H1 (cell line): ENCODE data around the gene MED29. TPM values are rescaled to one million over a fixed set of nuclear protein-coding genes. Genes with fewer than 3 reads are reported as not detected.

Experiments used
- CTCF ChIA-PET: fragments of 300-600 bp; sonication (Branson Sonifier 250); formaldehyde crosslinking; loops from one replicate; lab custom pipeline; 2021; ENCODE audit not compliant: partially characterized antibody; lab: Charles Lee
- POLR2A ChIA-PET: fragments of 300-600 bp; sonication (Branson Sonifier 250); formaldehyde crosslinking; loops from one replicate; lab custom pipeline; 2021; ENCODE audit warnings: inconsistent platforms; ENCODE audit not compliant: partially characterized antibody; lab: Charles Lee
- DNase-seq, 2 experiments: peaks; one replicate each; pipeline versions ENCODE4 v3.0.0 to v3.0.0-alpha.2; 2010 to 2022; ENCODE audit warnings: low spot score in 2 of 2, low read depth in 1 of 2, mixed read lengths in 1 of 2
- FAIRE-seq: peaks from 2 replicates; lab custom pipeline; 2011; peaks lifted over from hg19 to GRCh38; lab: Jason Lieb, UNC
- H2AFZ ChIP-seq: 2 replicates; pipeline ENCODE4 v1.8.1; 2012; ENCODE audit warnings: low read length, inconsistent platforms
- H2AK5ac ChIP-seq: 2 replicates; pipeline ENCODE4 v1.6.1; 2013; ENCODE audit warnings: low read depth, low read length
- H2BK120ac ChIP-seq: replicated peaks from 2 replicates; pipeline ENCODE3; 2013; ENCODE audit warnings: low read depth, low read length, inconsistent platforms
- H2BK12ac ChIP-seq: 2 replicates; pipeline ENCODE4 v1.6.1; 2013; ENCODE audit warnings: low read depth, low read length
- H2BK15ac ChIP-seq: 2 replicates; pipeline ENCODE4 v1.6.1; 2013; ENCODE audit warnings: low read length
- H2BK20ac ChIP-seq: 2 replicates; pipeline ENCODE4 v1.6.1; 2013; ENCODE audit warnings: low read length
- H2BK5ac ChIP-seq: 2 replicates; pipeline ENCODE4 v1.6.1; 2013; ENCODE audit warnings: low read depth, low read length
- H3K14ac ChIP-seq: 2 replicates; pipeline ENCODE4 v1.6.1; 2013; ENCODE audit warnings: inconsistent platforms; ENCODE audit not compliant: insufficient read length
- H3K18ac ChIP-seq: 2 replicates; pipeline ENCODE4 v1.6.1; 2013; ENCODE audit warnings: low read length; ENCODE audit errors: extremely low read depth
- H3K23ac ChIP-seq: 2 replicates; pipeline ENCODE4 v1.6.1; 2013; ENCODE audit warnings: inconsistent platforms; ENCODE audit not compliant: insufficient read length
- H3K23me2 ChIP-seq: 2 replicates; pipeline ENCODE4 v1.6.1; 2013; ENCODE audit warnings: low read depth, low read length
- H3K27ac ChIP-seq: 2 replicates; pipeline ENCODE4 v1.6.1; 2011; ENCODE audit warnings: low read depth, low read length, inconsistent platforms
- H3K27me3 ChIP-seq, 4 experiments: replicated peaks in 1 of 4; 1 replicate in 1 of 4; 2 replicates in 3 of 4; pipeline versions ENCODE4 v1.6.1 to v1.8.1; 2011 to 2013; ENCODE audit warnings: low read length in 3 of 4, mild to moderate bottlenecking in 3 of 4, inconsistent platforms in 2 of 4, mixed read lengths in 2 of 4, moderate library complexity in 1 of 4; ENCODE audit not compliant: control insufficient read depth in 3 of 4, insufficient read depth in 3 of 4; ENCODE audit errors: extremely low read depth in 1 of 4
- H3K36me3 ChIP-seq, 4 experiments: 2 replicates each; pipeline versions ENCODE4 v1.6.1 to v1.8.1; 2011 to 2013; ENCODE audit warnings: mild to moderate bottlenecking in 4 of 4, low read length in 3 of 4, moderate library complexity in 2 of 4, control low read depth in 1 of 4, inconsistent platforms in 1 of 4; ENCODE audit not compliant: insufficient read depth in 4 of 4, control insufficient read depth in 2 of 4
- H3K4ac ChIP-seq: replicated peaks from 2 replicates; pipeline ENCODE3; 2013; ENCODE audit warnings: low read length, low read depth, mixed read lengths, inconsistent platforms; ENCODE audit not compliant: insufficient read length
- H3K4me1 ChIP-seq, 4 experiments: replicated peaks in 1 of 4; 1 replicate in 1 of 4; 2 replicates in 3 of 4; pipeline versions ENCODE4 v1.6.1 to v1.8.1; 2011 to 2013; ENCODE audit warnings: low read length in 3 of 4, inconsistent platforms in 2 of 4, mixed read lengths in 1 of 4; ENCODE audit not compliant: insufficient read depth in 4 of 4, control insufficient read depth in 3 of 4
- H3K4me2 ChIP-seq, 2 experiments: 2 replicates each; pipeline versions ENCODE4 v1.6.1 to v1.8.1; 2011 to 2013; ENCODE audit warnings: low read depth in 2 of 2, low read length in 2 of 2, control low read depth in 1 of 2, inconsistent platforms in 1 of 2, mild to moderate bottlenecking in 1 of 2; ENCODE audit not compliant: insufficient read depth in 1 of 2
- H3K4me3 ChIP-seq, 4 experiments: fragments of 200-600, 300-600 bp in 1 of 4; sonication (generic), shearing (Covaris generic), sonication (Bioruptor Twin) in 1 of 4; 2 replicates each; pipeline versions ENCODE4 v1.5.1 to v1.8.1; 2011 to 2016; ENCODE audit warnings: low read length in 4 of 4, low read depth in 3 of 4, control low read depth in 2 of 4, inconsistent platforms in 2 of 4, mild to moderate bottlenecking in 2 of 4, mixed read lengths in 1 of 4, moderate library complexity in 1 of 4; ENCODE audit not compliant: insufficient read depth in 2 of 4; ENCODE audit errors: extremely low read depth in 1 of 4
- H3K56ac ChIP-seq: replicated peaks from 2 replicates; pipeline ENCODE3; 2013; ENCODE audit warnings: low read depth, mild to moderate bottlenecking, mixed read lengths, low read length, inconsistent platforms; ENCODE audit not compliant: insufficient read length
- H3K79me1 ChIP-seq: 2 replicates; pipeline ENCODE4 v1.6.1; 2013; ENCODE audit warnings: low read depth, low read length, control low read depth
- H3K79me2 ChIP-seq, 2 experiments: 2 replicates each; pipeline versions ENCODE4 v1.6.1 to v1.8.1; 2012 to 2013; ENCODE audit warnings: low read length in 2 of 2, mild to moderate bottlenecking in 2 of 2, inconsistent platforms in 1 of 2; ENCODE audit not compliant: insufficient read depth in 2 of 2, control insufficient read depth in 1 of 2
- H3K9ac ChIP-seq, 4 experiments: replicated peaks in 1 of 4; 1 replicate in 1 of 4; 2 replicates in 3 of 4; pipeline versions ENCODE4 v1.6.1 to v1.8.1; 2011 to 2013; ENCODE audit warnings: low read depth in 3 of 4, low read length in 3 of 4, control low read depth in 2 of 4, mild to moderate bottlenecking in 2 of 4, moderate library complexity in 2 of 4, inconsistent platforms in 1 of 4; ENCODE audit errors: extremely low read depth in 1 of 4
- H3K9me3 ChIP-seq, 2 experiments: 2 replicates each; pipeline versions ENCODE4 v1.6.1 to v1.8.1; 2012 to 2013; ENCODE audit warnings: mild to moderate bottlenecking in 2 of 2, moderate library complexity in 2 of 2, control low read depth in 1 of 2, inconsistent platforms in 1 of 2, low read depth in 1 of 2, low read length in 1 of 2, mixed read lengths in 1 of 2; ENCODE audit not compliant: insufficient read depth in 2 of 2
- H4K20me1 ChIP-seq, 2 experiments: replicated peaks in 1 of 2; 2 replicates each; pipeline versions ENCODE3 to v1.8.1; 2011 to 2013; ENCODE audit warnings: inconsistent platforms in 2 of 2, low read length in 2 of 2, mild to moderate bottlenecking in 1 of 2; ENCODE audit not compliant: insufficient read depth in 2 of 2, control insufficient read depth in 1 of 2
- H4K5ac ChIP-seq: 2 replicates; pipeline ENCODE4 v1.6.1; 2013; ENCODE audit warnings: low read length, low read depth, mixed read lengths, inconsistent platforms; ENCODE audit not compliant: insufficient read length
- H4K8ac ChIP-seq: 2 replicates; pipeline ENCODE4 v1.8.0; 2013; ENCODE audit warnings: mild to moderate bottlenecking, moderate library complexity, low read length, inconsistent platforms; ENCODE audit not compliant: insufficient read depth; ENCODE audit errors: extremely low read depth
- H4K91ac ChIP-seq: replicated peaks from 2 replicates; pipeline ENCODE3; 2013; ENCODE audit warnings: low read length, mixed read lengths, inconsistent platforms; ENCODE audit not compliant: insufficient read length
- BRCA1 ChIP-seq: IDR thresholded peaks from 2 replicates; pipeline ENCODE4 v1.6.1; 2012; ENCODE audit warnings: low read depth, low read length, improper control_type of control experiment
- CBX5 ChIP-seq: fragments of 300-800, 300-1000 bp; sonication (generic); IDR thresholded peaks from 2 replicates; pipeline ENCODE4 v1.7.1; 2016; ENCODE audit warnings: antibody characterized with exemption, low read length, low read depth
- CBX8 ChIP-seq: fragments of 300-800, 300-1000 bp; sonication (generic); IDR thresholded peaks from 2 replicates; pipeline ENCODE4 v1.7.1; 2016; ENCODE audit warnings: low read depth, low read length, borderline replicate concordance
- CHD2 ChIP-seq: IDR thresholded peaks from 2 replicates; pipeline ENCODE4 v1.6.1; 2012; ENCODE audit warnings: low read length, improper control_type of control experiment
- MAX ChIP-seq: IDR thresholded peaks from 2 replicates; pipeline ENCODE4 v1.6.1; 2012; ENCODE audit warnings: inconsistent platforms
- POLR2AphosphoS5 ChIP-seq: IDR thresholded peaks from 2 replicates; pipeline ENCODE4 v1.6.1; 2011; ENCODE audit warnings: low read depth, low read length
- YY1 ChIP-seq: IDR thresholded peaks from 2 replicates; pipeline ENCODE4 v1.6.1; 2011; ENCODE audit warnings: low read depth, mild to moderate bottlenecking, low read length
- ZNF274 ChIP-seq: IDR thresholded peaks from 2 replicates; pipeline ENCODE4 v1.7.0; 2012; ENCODE audit warnings: low read length, borderline replicate concordance; ENCODE audit errors: extremely low read depth
- WGBS, 2 experiments: shearing (Covaris generic) in 1 of 2; methylation state at CpG; one replicate each; pipeline versions ENCODE4 v1.1.6 to v1.1.7; 2013 to 2015; ENCODE audit warnings: low lambda C conversion rate in 2 of 2, mixed read lengths in 2 of 2, inconsistent platforms in 1 of 2, low coverage in 1 of 2, missing lambda C conversion rate in 1 of 2; ENCODE audit not compliant: insufficient replicate concordance in 2 of 2, insufficient coverage in 1 of 2, insufficient read length in 1 of 2; ENCODE audit errors: extremely low coverage in 1 of 2, missing lambda C conversion rate in 1 of 2; 5-methylcytosine and 5-hydroxymethylcytosine counted together
- polyA plus RNA-seq, 7 experiments: library from polyadenylated mRNA; depleted of rRNA in 3 of 7; stranded (reverse) in 5 of 7; unstranded in 2 of 7; fragments of >200 nt in 5 of 7; fragments of 200-250 nt in 2 of 7; gene quantifications; 1 replicate in 5 of 7; 2 replicates in 1 of 7; 4 replicates in 1 of 7; pipeline versions ENCODE4 v1.2.1 to v1.2.3, GENCODE V29; 2011 to 2013; ENCODE audit warnings: missing spikeins in 2 of 7, mixed read lengths in 2 of 7
- total RNA-seq: library from RNA; stranded (reverse); fragmentation: NEBNext Ultra II Directional; extraction: Animal tissue kit (Norgen Biotek cat#: 25700); gene quantifications from 2 replicates; pipeline ENCODE4 v1.2.1, GENCODE V29; 2021

The MED29 gene
- total and polyA plus RNA-seq, 2 of the 8 experiments (the other 6 are each of a cell fraction or from before 2014, with no cell fraction given): 31.1 to 52.5 TPM

- FAIRE-seq: no peak
- H2BK15ac ChIP-seq: no peak overlapping the region
- H3K9ac ChIP-seq: peak overlapping the region; percentile 60 to 92 (median 72)
- peak overlapping the region; percentile 75; the same call in 1 of the 2 replicates for H2BK5ac ChIP-seq
- peaks cover 8% of the 10 kb centered on the region for H3K79me1 ChIP-seq
- peak overlapping the region; percentile 84 for H3K56ac ChIP-seq
- H2AFZ ChIP-seq: no peak overlapping the region
- POLR2A ChIA-PET: interaction anchor here (0.5 to 47.8 kb wide), 34 partner anchors 10 to 397 kb away, joined by 3 to 1154 read pairs (median 7); partner anchors contain the start of genes DLL3, DYRK1B, EID2B and IFNL1
- H3K9me3 ChIP-seq: no peaks in the 10 kb centered on the region
- CTCF ChIA-PET: interaction anchor here (0.8 to 1.6 kb wide), 8 partner anchors 8 to 39 kb away, joined by 3 to 11 read pairs (median 5); partner anchors contain the start of genes PLEKHG2 and SUPT5H
- H2BK12ac ChIP-seq: no peak overlapping the region
- H3K79me2 ChIP-seq: peaks cover 7 to 20% of the 10 kb centered on the region in 2 experiments; a peak in 3 of 4 replicates
- no peak overlapping the region for H3K23ac ChIP-seq
- H3K18ac ChIP-seq: peak overlapping the region; percentile 66; the same call in 1 of the 2 replicates
- H3K27ac ChIP-seq: peak overlapping the region; percentile 69; the same call in 1 of the 2 replicates
- H3K36me3 ChIP-seq: peaks cover 20 to 30% (median 23%) of the 10 kb centered on the region in 4 experiments
- peak overlapping the region; percentile 97 to 99 (median 98) for H3K4me3 ChIP-seq
- WGBS, 2 experiments: 0% methylated on average over 1 of the region's 2 CpGs; no CpG with 5 or more reads in 1 of the 2 experiments
- H3K4ac ChIP-seq: no peak overlapping the region
- H3K23me2 ChIP-seq: peaks cover 8% of the 10 kb centered on the region; the same call in 1 of the 2 replicates
- H4K8ac ChIP-seq: no peak overlapping the region
- H3K27me3 ChIP-seq: no peaks in the 10 kb centered on the region; a peak in 1 of 7 replicates
- TF ChIP-seq BRCA1: no peak
- TF ChIP-seq CBX8: no peak
- TF ChIP-seq POLR2AphosphoS5: no peak
- no peak for TF ChIP-seq MAX
- no peak for TF ChIP-seq CBX5
- TF ChIP-seq CHD2: no peak
- no peak for TF ChIP-seq ZNF274
- TF ChIP-seq YY1: no peak
- H2BK20ac ChIP-seq: no peak overlapping the region
- H3K4me2 ChIP-seq: peak overlapping the region; percentile 82 to 87
- H4K20me1 ChIP-seq: peaks cover 2 to 18% of the 10 kb centered on the region in 2 experiments
- no peak overlapping the region for H3K14ac ChIP-seq
- no peak overlapping the region for H4K5ac ChIP-seq
- H3K4me1 ChIP-seq: peaks cover 0 to 5% (median 0%) of the 10 kb centered on the region in 4 experiments; a peak in 3 of 7 replicates
- H4K91ac ChIP-seq: no peak overlapping the region
- 0 out of 2 replicates have a peak overlapping the region, but pooled peaks have one; percentile 75 for H2AK5ac ChIP-seq
- DNase-seq: no peak
- no peak overlapping the region for H2BK120ac ChIP-seq
Observed at GRCh38 chr19:39436350-39436716, 45.2 kb downstream of the MED29 start.
